DMS 273 (cell line): ENCODE measurements around the gene MBP.

Experiments
- DNase-seq: peaks from one replicate; lab custom pipeline; 2025; ENCODE audit not compliant: unreplicated experiment; lab: John Stamatoyannopoulos, UW

MBP gene

GRCh38 chr18:77132369-77133050 is at the start of gene MBP:
MBP (minus strand) TSS chr18:77132783; CDS start chr18:77105261, 27,522 bp downstream.
- peak; percentile 69 for DNase-seq

DNA sequence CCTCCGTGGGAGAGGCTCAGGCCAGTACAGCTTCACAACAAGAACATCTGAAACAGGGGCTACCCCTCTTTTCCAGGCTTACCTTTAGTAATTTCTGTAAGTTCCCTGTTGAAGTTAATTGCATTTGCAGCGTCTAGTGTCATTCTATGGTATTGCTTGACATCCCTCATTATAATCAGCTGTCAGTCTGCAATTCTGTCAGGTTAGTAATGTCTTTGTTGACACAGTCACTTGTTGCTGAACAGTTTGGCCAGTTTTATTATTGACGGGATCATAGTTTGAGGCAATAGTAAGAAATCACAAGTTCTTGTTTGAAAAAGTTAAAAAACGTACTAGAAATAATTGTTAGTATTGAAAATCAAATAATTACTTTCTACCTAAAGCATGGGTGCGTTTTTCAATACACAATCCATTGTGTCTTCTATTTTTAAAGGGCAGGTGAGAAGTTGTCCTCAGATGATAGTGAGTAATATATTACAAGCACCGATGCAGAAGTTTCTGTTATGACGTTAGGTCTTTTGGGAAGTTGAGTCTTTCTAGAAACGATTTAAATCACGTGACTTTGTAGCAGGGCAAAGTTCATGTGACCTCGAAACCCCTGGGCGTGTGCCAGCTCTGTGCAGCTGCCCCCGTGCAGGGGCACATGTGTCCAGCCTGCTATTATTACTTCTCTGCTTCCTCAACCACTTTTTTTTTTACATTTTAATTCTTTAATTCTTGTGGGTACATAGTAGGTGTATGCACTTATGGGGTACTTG is 49.5 kb upstream of the MBP start:
- no peak for DNase-seq

- DNase-seq = no peak
Measured at GRCh38 chr18:77178559-77178958, 46.0 kb upstream of the MBP start.

- no peak for DNase-seq
Measured at GRCh38 chr18:77177009-77177408, 44.4 kb upstream of the MBP start.

- peak; percentile 86 for DNase-seq
Measured at GRCh38 chr18:77173275-77174030, 40.9 kb upstream of the MBP start.

GRCh38 chr18:77170890-77171410 is 38.4 kb upstream of the MBP start:
- DNase-seq = no peak

- DNase-seq = no peak
Measured at GRCh38 chr18:77168811-77169311, 36.3 kb upstream of the MBP start.

- DNase-seq = no peak
Measured at GRCh38 chr18:77167251-77167650, 34.7 kb upstream of the MBP start.

DNA sequence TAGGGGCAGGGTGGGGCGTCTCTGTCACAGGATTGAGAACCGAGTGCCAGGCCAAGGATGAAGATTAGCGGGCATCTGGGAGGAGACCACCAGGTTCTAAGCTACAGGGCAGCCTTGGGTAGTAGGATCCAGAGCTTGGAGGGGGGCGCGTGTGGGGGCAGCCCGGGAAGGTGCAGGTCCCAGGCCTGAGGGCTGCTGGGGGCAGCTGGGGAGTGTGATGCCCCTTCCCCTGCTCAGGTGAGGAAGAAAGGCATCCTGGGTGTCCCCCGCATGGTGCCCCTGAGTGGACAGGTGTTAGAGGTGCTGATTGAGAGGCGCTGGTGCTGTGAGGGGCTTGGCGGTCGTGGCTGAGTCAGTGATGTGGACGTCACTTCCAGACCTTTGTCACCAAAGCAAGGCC is 33.9 kb upstream of the MBP start:
- DNase-seq = no peak

GRCh38 chr18:77165503-77166188 is 33.1 kb upstream of the MBP start:
- peak; percentile 88 for DNase-seq

GRCh38 chr18:77164763-77165485 is 32.3 kb upstream of the MBP start:
- DNase-seq = no peak

GRCh38 chr18:77164026-77164425 is 31.4 kb upstream of the MBP start:
- no peak for DNase-seq

- no peak for DNase-seq
Measured at GRCh38 chr18:77162580-77162979, 30.0 kb upstream of the MBP start.

- DNase-seq = no peak
Measured at GRCh38 chr18:77161961-77162360, 29.4 kb upstream of the MBP start.

DNA sequence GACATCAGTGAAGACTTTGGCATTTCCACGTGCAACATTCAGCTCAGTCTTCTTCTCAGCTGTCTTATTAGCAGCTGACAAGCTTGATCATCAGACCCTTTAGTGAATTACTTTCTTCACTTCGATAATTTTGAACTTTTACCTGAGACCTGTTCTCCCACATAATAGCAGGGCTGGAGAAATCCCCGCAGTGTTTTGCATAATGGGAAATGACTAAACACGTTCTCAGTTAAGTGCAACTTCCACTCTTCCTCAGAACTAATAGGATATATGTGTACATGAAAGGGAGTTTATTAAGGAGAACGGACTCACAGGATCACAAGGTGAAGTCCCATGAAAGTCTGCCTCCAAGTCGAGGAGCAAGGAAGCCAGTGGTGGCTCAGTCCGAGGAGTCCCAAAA is 28.8 kb upstream of the MBP start:
- no peak for DNase-seq

GRCh38 chr18:77160515-77160914 is 27.9 kb upstream of the MBP start:
- DNase-seq = no peak

- DNase-seq = no peak
Measured at GRCh38 chr18:77157312-77157711, 24.7 kb upstream of the MBP start.

DNA sequence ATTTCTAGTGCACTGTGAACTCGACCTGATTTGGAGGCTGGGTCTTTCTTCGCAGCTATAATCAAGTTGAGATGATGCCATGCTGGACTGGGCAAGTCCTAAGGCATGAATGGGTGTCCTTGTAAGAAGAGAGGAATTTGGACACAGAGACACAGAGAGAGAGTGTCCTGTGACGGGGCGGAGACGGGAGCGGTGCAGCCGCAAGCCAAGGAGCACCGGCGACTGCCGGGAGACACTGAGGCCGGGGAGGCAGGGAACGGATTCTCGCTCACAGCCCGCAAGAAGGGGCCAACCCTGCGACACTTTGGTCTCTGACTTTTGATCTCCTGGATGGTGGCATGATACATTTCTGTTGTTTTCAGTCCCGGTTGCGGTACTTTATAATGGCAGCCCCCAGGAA is 22.4 kb upstream of the MBP start:
- DNase-seq = no peak

DNA sequence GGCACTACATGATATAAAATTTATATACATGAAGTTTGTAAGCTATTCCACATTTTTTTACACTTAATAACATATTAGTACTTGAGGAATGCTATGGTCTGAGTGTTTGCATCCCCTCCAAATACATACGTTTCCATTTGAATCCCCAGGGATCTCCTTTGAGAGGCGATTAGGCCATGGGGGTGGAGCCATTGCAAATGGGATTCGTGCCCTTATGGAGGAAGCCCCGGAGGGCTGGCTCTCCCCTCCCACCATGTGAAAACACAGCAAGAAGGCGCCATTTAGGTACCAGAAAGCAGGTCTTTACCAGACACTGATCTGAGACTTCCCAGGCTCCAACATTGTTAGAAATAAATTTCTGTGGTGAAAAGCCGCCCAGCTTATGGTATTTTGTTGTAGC is 20.8 kb upstream of the MBP start:
- DNase-seq = no peak
